Fibroblast of skin of left quadriceps (primary cell): ENCODE data around the gene TMEM106B.
A peak's percentile ranks its signal among the peaks of the same experiment; 100 is the strongest.

Source experiments
- DNase-seq, 2 experiments: peaks; one replicate each; pipeline ENCODE4 v3.0.0-alpha.2; 2013; ENCODE audit warnings: low read depth in 2 of 2

TMEM106B gene

DNA sequence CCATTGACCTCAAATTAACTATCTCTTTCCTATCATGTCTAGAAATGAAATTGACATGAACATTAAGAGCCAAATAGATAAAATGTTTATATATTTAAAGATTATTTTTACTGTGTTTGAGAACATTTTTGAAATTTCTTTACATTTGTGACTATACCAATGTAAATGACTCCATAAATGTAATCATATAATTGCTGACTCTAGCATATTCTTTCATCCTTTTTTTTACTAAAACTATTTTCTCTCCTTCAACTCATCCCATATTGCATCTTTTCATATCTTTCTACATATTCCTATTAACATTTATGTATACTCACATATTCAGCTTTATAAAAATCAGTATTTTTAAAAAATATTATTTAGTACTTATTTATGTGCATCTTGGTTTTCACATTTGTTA is 16.9 kb downstream of the TMEM106B start:
- no peak for DNase-seq

DNA sequence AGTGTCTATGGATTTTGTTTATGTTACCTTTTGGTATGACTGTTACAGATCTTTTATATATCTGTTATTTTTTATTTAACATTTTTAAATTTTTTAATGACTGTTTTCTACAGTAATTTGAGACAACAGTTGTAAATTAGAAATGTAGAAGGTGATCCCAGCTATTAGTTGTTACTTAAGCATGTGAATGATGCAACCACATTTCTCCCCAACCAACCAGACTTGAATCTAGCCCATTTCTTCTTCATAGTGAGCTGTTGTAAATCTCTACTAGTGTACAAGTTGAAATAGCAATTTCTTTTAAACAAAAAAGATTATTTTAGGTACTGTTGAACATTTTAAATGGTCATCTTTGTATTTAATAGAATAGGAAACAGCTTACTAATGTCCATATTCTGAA is 18.0 kb downstream of the TMEM106B start:
- peak; percentile 17 to 20 for DNase-seq

GRCh38 chr7:12231097-12231496 is 20.0 kb downstream of the TMEM106B start:
- DNase-seq: no peak

DNA sequence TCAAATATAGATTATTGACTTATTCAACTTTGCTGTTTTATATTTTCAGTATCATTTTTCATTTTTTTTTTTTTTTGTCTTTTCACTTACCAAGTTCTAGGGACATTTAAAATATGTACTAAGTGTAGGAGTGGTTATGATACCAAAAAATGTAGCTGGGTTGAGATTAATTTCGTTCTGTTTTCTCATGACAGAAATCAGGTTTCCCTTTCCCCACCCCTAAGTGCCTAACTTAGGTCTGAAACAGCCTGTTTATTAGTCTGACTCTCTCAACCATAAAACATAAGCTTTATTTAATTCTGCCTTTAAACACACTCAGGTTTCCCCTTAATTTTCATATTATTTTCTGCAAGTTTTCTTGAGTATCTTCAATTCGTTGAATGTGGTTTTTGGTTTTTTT is 22.1 kb downstream of the TMEM106B start:
- no peak for DNase-seq

DNA sequence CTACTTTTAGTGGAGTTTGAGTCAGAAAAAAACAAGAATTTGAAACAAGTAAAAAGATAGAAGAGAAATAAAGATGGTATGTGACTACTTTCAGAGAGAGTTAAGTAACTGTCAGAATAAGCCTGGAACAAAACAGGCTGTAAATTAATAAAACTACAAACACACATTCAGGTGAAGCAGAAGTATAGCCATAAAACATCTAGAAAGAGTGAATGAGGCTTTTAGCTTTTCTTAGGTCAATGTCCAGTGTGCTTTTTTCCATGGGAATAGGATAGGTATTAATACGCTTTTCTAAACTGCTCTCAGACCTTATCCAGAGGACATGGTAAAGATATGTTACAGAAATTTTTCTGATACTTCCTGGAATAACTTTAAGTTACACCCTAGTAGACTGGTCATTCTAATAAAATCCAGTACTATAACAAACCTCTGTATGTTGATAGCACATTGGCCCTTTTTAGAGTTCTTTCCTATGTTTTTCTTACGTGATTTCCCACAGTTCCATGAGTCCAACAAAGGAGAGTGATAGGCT is 23.3 kb downstream of the TMEM106B start:
- DNase-seq: no peak

DNA sequence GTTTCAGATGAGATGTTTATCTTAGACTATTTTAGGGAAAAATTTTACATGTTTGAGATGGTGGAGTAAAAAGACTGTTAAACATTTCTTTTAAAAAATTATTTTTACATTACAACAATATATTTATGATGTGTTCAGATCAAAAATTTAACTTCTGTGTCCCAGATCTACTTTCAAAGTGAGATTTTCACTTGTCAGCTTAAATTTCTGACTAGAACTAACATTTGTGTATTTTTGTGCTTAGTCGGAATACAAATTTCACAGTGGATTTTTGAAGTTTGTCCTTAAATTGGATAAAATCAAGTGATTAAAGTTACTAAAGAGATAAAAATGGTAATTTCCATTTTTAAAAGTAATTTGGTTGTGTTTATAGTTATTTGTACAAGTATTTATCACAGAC is 24.9 kb downstream of the TMEM106B start:
- DNase-seq: no peak

GRCh38 chr7:12237007-12237406 is 25.9 kb downstream of the TMEM106B start:
- no peak for DNase-seq

GRCh38 chr7:12239806-12240205 is 28.7 kb downstream of the TMEM106B start:
- DNase-seq: no peak

GRCh38 chr7:12244129-12244528 is 33.0 kb downstream of the TMEM106B start:
- DNase-seq: no peak

DNA sequence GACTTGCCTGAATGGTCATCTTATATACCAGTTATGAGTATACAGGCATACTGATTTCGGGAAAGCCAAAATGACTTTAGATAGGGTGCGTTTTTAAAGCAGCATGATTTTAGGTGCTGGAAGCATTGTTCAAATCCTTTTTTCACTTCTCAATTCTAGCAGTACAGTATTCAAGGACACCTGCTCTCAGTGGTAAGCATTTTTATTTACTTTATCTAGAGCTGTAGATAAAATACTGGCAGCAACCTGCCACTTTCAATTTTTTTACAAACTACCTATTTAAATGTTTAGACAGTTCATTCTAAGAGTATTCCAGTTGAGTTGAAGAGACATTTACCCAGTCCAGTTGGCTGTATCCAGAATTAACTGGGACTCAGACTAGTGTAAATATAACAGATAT is 33.6 kb downstream of the TMEM106B start:
- DNase-seq: no peak

DNA sequence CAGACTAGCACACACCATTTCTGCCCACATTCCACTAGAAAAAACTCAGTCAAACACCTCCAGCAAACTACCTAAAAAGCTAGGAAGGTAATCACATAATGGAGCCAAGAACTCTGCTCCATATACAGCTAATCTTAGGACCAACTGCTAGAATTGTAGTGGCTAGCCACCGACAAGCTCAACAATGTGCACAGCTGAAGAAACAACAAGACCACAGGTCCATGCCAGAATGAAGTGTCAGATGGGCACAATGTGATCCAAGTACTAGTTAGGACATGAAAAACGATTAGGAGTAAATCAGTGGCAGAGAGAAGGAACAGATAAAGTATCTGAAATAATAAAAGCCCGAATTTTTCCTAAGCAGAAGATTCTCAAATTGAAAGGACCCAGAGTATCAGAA is 38.6 kb downstream of the TMEM106B start:
- no peak for DNase-seq

- DNase-seq: no peak
Measured at GRCh38 chr7:12250232-12250631, 39.1 kb downstream of the TMEM106B start.

DNA sequence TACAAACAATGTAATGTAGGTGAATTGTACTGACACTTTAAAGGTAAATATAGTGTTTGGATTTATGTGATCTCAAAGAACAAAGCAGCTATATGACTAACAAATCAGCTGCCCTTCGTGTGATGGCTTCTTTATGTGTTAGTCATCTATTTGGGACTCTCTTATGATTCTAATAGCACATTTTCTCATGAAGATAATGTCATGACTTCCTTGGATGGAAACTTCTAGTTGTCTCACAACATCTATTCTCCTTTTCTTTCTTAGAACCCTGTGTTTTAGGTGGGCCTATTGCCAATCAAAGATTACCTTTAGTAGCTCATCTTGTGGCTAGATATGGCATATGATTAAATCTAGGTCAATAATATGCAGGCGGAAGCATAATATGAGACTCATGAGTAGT is 45.0 kb downstream of the TMEM106B start:
- DNase-seq: no peak

- DNase-seq: no peak
Measured at GRCh38 chr7:12257582-12257981, 46.5 kb downstream of the TMEM106B start.

- DNase-seq: no peak
Measured at GRCh38 chr7:12258074-12258473, 47.0 kb downstream of the TMEM106B start.

GRCh38 chr7:12267542-12267941 is 56.4 kb downstream of the TMEM106B start:
- no peak for DNase-seq

DNA sequence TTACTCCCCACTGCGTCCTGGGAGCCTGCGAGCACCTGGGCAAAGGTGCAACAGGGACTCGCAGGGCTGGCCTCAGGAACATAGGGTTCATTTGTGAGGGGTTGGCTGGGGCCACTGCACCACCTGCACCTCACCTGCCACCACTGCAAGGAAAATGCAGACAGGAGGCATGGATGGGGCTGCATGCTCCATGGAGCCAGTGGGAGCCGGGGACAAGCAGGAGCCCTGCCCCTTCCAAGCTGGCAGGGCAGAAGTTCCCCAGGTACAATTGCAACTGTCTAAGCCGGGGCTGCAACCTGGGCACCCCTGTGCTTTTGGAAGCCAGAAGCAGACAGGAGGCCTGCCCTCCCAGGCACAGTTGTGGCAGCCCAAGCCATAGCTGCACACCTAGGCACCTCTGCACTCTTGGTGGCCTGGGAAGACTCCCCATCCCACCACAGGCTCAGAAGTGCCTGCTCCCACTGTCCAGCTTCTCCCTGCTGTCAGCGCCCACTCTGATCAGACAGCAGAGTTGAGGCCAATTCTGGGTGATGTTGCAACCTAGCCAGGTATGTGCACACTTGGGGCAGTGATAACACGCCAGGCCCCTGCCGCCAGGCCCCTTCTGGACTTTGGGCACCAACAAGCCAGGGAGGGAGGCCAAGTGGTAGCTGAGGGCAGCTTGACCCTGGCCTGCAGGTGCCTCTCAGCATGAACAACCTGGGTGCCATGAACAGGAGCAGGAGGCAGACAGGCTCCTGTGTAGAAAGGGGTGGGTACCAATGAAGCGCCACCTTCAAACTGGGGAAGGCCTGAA is 58.2 kb downstream of the TMEM106B start:
- DNase-seq: no peak

DNA sequence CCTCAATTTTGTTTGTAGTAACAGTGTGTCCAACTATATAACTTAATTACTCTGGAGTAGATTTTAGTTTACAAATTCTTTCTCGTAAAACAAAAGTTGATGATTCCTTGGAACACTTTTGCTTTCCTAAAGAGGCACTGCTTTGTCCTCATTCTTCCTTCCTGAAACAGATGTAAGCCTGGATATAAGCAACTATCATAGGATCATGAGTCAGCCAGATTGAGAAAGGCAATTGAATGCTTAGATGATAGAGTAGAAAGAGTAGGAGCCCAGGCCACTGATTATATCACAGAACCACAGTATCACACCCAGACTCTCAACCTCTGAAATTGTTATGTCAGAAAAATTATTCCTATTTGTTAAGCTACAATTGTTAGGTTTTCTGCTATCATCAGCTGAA is 69.9 kb downstream of the TMEM106B start:
- no peak for DNase-seq

- DNase-seq: no peak
Measured at GRCh38 chr7:12287901-12288300, 76.8 kb downstream of the TMEM106B start.

- DNase-seq: no peak
Measured at GRCh38 chr7:12289996-12290395, 78.9 kb downstream of the TMEM106B start.

- DNase-seq: no peak
Measured at GRCh38 chr7:12290761-12291160, 79.7 kb downstream of the TMEM106B start.

GRCh38 chr7:12291870-12292269 is 80.8 kb downstream of the TMEM106B start:
- no peak for DNase-seq
